ENCODE results near the gene LAMA3.

GRCh38 chr18:23646282-23646681 is 43.0 kb upstream of the LAMA3 start:
- TF ChIP-seq HHEX (CRISPR knock-in tag; IDR thresholded peaks at IDR 0.05) (no peak), CTCF (CRISPR knock-in tag; IDR thresholded peaks at IDR 0.05) (no peak), STAT6 (CRISPR knock-in tag; IDR thresholded peaks at IDR 0.05; ENCODE audit: borderline replicate concordance) (no peak), AHDC1 (CRISPR knock-in tag; IDR thresholded peaks at IDR 0.05; ENCODE audit: borderline replicate concordance) (no peak), MLX (CRISPR knock-in tag; IDR thresholded peaks at IDR 0.05) (no peak), NFE2L1 (CRISPR knock-in tag; IDR thresholded peaks at IDR 0.05; ENCODE audit: borderline replicate concordance) (no peak), MAX (IDR thresholded peaks at IDR 0.05) (no peak), GLI4 (CRISPR knock-in tag; IDR thresholded peaks at IDR 0.05; ENCODE audit: borderline replicate concordance) (no peak), POLR2A (IDR thresholded peaks at IDR 0.05; ENCODE audit: insufficient read depth in 1 of 2, low read depth in 2 of 2, low read length in 2 of 2) (no peak), SRF (IDR thresholded peaks at IDR 0.05; ENCODE audit: low read depth, low read length) (no peak), E2F1 (CRISPR knock-in tag; IDR thresholded peaks at IDR 0.05) (no peak), NFYB (CRISPR knock-in tag; IDR thresholded peaks at IDR 0.05) (no peak), ZNF512 (CRISPR knock-in tag; IDR thresholded peaks at IDR 0.05) (no peak)
